NCI-H2227 treated with DMSO at 0.1 percent for 48 hours (cell line): Measurements from ENCODE around the gene ATL2.
A peak's percentile ranks its signal among the peaks of the same experiment; 100 is the strongest.
"Not testable (repeated sequence)": the region's sequence is repeated elsewhere in the genome, so short reads cannot be mapped to it uniquely, and the experiment has no call there.

Experiments
- DNase-seq: peaks from one replicate; lab custom pipeline; 2025; lab: John Stamatoyannopoulos, UW

ATL2 gene

DNA sequence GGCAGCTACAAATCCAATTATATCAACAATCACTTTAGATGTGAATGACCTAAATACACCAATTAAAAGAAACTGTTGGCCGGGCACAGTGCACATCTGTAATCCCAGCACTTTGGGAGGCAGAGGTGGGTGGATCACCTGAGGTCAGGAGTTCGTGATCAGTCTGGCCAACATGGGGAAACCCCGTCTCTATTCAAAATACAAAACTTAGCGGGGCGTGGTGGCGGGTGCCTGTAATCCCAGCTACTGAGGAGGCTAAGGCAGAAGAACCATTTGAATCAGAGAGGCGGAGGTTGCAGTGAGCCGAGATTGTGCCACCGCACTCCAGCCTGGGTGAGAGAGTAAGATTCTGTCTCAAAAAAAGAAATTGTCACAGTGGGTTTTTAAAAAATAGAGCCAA lies 49.5 kb downstream of the ATL2 start:
- no peak for DNase-seq

DNA sequence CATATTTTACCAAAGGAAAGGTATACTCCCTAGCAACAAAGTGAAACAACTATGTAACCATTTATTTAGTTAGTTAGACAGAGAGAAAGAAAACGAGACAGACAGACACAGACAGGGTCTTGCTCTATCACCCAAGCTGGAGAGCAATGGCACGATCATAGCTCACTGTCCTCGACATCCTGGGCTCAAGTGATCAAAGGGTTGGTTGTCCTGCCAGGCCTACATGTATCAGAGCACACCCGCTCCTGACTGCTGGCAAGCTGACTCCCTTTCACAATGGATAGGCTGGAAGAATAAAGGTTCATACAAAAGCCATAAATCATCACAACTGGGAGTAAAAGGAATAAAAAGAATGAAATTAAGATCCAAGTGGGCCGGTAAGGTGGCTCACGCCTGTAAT lies 53.5 kb downstream of the ATL2 start:
- no peak for DNase-seq

DNA sequence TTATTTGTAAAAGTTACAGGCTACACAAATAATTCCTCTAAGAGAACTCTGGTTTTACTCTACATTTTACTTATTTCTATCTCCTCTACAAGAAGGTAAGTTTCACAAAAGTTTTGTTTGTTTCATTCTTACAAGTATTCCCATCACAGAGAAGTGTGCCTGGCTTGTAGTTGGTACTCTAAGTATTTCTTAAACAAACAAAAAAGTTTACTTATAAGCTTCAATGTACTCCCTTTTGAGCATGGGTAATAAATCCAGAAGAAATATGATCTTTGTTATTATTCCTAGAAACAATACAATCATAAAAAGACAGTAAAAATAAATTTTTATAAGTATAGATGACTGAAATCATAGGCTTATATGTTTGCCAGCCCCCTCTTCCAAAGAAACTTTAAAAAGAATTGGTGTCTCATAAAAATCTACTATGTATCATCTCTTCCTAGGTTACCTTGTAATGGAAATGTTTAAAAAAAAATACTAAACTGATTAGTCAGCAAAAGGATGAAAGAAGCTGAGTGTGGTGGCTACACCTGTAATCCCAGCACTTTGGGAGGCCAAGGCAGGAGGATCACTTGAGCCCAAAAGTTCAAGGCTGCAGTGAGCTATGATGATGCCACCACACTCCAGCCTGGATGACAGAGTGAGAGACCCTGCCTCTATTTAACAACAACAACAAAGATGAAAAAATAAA lies 54.7 kb downstream of the ATL2 start:
- no peak for DNase-seq

DNA sequence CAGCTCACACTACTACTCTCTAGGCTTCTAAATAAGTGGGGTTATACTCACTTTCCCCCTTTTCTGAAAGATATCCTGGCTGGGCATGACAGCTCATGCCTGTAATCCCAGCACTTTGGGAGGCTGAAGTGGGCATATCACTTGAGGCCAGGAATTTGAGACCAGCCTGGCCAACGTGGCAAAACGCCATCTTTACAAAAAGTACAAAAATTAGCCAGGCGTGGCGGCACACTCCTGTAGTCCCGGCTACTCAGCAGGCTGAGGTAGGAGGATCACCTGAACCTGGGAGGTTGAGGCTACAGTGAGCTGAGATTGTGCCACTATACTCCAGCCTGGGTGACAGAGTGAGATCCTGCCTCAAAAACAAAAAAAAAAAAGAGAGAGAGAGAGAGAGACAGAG lies 57.8 kb downstream of the ATL2 start:
- DNase-seq = not testable (repeated sequence)

DNA sequence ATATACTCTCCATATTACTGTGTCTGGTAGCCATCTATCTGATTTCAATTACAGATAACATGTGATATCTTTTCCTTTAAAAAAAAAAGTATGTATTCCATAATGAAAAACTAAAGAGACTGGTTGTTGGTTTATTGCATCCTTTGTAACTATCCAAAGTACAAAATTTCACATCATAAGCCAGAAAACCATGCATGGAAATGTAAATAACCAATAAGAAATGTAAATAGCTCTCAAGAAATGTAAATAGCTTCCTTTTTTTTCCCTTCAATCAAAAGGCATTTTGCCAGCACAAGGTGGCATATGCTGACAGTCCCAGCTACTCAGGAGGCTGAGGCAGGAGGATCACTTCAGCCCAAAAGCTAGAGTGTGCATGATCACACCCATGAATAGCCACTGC lies 59.3 kb downstream of the ATL2 start:
- no peak for DNase-seq

DNA sequence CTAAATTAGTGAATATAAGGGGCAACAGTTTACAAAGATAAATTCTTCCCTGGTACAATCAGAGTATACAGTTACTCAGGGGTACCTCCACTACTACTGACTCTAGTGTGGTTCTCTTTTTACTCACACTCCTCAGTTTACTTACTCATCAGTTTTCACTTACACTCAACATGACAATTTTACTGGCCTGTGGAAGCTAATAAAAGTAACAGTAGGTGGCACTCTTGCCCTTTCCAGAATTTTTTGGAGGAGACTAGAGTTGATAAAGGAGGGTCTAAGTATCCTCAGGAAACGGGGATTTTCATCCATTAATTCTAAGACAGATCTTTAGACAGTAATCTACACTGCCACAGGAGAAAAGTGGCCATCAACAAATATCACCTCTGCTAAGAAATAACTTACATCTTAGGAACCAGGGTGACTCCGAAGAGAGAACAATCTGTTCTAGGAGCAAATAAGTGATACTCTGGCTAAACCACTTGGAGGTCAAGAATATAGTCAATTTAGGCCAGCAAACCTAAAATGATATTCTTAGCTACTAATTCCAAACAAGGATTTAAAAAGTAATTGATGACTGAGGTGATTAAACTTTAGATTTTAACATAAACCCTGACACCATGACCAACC lies 61.3 kb downstream of the ATL2 start:
- DNase-seq = peak; percentile 58

DNA sequence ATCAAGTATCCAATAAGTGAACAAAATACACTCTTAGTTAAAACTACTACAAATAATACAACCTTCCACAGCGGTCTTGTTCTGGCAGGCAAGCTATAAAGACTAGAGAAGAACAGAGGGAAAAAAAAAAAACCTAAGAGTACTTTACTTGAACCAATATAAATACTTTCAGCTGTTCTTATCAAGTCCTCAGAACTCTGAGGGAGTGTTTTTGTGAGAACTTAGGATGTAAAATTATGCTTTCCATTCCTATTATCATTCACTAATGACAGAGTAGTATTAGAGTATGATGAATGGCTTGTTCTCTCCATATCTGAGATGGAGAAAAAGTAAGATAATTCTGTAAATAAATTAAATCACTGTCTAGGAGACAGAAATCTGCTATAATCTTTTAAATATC lies 68.3 kb downstream of the ATL2 start:
- no peak for DNase-seq

DNA sequence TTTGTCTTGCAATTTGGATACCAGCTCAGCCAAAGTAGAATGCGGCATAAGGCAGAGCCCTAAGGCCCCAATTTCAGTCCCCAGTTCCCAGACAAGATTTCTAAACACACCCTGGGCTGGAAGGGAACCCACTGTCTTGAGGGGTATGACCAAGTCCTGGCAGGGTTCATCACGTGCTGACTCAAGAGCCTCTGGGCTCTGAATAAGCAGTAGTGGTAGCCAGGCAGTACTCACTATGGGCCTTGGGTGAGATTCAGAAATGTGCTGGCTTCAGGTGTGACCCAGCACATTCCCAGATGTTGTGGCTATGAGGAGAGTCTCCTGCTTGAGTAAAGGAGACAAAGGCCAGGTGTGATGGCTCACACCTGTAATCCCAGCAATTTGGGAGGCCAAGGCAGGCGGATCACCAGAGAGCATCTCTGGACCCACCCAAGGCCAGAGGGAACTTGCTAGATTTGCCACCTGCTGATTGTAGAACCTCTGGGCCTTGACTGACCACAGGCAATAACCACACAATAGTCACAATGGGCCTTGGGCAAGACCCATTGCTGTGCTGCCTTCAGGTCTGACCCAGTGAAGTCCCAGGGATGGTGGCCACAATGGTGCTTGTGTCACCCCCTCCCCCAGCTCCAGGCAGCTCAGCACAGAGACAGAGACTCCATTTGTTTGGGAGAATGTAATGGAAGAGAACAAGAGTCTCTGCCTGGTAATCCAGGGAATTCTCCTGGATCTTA lies 74.9 kb downstream of the ATL2 start:
- DNase-seq = no peak

DNA sequence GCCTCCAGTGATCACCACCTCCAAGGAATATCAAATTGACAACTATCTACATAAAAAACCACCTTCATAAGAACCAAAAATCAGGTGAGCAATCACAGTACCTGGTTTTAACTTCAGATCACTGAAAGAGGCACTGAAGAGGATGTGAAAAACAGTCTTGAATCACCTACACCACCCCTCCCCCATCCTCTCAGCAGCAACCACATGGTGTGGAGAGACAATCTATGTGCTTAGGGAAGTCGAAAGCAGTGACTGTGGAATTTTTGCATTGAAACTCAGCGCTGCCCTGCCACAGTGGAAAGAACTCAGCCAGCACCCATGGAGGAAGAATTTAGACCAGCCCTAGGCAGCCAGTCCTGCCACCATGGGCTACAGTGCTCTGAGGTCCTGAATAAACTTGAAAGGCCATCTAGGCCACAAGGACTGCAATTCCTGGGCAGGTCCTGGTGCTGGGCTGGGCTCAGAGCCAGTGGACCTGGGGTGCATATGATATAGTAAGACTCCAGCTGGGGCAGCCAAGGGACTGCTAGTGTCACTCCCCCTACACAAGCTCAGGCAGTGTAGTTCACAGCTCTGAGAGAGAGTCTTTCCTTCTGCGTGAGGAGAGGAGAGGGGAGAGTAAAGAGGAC lies 75.6 kb downstream of the ATL2 start:
- no peak for DNase-seq

DNA sequence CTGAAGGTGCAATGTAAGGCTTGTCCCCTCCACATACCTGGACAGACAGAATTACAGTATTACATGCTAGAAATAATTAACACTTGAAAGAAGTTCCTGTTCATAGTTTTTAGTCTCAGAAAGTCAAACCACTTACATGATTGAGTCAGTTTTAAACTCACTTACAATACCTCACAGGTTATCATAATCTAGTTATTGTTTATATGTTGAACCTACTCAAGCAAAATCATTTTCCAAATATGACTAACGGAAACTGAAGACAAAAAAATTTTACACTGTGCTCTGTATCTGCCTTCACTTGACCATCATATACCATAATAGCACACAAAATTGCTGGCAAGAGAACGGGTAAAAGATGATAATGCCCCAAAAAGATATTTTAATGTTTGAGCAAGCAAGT lies 78.5 kb downstream of the ATL2 start:
- DNase-seq = no peak

DNA sequence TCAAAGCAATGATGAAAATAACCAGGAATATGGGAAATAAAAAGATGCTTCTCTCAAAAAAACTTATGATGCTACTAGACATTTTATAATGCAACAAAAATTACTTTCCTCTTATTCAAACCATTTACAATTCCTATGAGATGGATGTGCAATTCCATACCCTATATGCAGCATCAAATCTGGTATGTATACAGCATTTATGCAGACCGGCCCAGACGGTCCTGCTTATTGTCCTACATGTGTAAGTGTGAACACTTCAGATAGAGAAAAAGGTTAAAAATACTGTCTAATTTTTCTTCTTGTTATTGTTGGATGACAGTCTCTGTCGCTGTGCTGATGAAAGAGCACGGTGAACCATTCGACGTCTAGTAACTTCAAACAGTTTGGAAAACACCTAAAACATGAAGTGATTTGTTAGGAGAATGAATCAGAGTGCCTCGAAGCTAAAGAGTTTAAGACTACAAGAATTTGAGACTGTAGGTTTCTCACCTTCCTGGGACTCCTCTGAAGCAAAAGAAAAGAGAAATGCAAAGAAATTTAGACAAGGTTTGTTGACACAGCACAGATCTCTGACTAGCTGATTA lies 80.8 kb downstream of the ATL2 start:
- DNase-seq = no peak

DNA sequence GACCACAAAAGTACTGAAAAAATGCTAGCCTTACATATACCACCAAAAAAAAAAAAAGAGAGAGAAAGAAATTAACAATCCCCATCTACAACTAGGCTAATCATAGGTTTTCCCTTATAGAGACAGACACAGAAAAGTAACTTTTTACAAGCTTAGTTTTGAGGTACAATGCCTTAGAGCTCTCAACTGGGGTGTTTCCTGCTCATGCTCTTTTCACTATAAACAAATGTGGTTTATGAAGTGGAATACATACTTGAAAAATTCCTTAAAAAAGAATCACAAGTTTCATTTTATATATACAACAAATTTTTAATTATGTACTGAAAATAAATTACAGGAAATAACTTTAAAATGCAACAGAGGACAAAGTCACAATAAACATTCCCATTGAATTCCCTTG lies 82.5 kb downstream of the ATL2 start:
- no peak for DNase-seq

DNA sequence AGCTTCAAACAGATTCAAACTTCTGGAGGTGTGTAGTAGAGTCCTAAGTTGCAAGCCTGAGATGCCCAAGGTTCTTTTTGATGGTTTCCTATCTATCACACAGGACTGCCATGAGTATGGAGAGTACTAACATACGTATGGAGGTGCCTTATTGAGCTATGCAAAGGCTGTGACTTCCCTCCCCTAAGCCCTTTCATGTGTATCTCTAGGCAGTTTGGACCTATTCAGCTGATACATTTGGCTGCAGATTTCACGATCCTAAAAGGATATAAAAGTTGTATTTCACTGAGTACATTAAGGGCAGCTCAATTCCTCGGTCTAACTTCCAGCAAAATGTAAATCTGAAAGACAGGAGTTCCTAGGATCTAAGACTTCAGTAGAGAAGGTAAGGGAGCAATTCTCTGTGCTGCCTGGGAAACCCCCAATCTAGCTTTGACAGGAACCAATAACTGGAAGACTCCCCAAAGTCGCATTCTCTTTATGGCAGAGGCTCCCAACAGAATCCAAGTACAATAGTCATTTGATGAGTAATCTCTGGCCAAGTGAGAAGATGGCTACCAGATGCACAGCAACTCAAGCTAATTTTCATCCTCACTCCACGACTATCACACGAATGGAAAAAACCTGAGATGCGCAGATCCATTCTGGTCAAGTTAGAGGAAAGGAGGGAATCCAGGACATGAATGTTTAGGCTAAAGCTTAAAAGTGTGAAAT lies 83.8 kb downstream of the ATL2 start:
- DNase-seq = no peak

DNA sequence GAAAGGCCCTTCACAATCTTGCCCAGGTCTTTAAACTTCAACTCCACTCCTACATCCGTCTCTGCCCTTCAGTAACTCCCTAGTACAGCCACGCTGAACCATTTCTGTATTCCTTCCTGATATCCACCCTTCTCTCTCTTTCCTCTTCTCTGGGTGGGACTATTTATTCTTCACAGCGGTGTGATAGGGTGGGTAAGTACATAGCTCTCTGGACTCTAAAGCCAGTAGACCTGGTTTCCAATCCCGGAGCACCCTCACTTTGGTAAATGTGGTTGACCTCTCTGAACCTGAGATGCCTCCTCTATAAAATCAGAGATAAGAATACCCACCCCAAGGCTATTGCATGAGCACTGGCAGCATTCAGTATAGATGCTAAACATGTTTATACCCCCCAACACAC lies 86.7 kb downstream of the ATL2 start:
- no peak for DNase-seq

DNA sequence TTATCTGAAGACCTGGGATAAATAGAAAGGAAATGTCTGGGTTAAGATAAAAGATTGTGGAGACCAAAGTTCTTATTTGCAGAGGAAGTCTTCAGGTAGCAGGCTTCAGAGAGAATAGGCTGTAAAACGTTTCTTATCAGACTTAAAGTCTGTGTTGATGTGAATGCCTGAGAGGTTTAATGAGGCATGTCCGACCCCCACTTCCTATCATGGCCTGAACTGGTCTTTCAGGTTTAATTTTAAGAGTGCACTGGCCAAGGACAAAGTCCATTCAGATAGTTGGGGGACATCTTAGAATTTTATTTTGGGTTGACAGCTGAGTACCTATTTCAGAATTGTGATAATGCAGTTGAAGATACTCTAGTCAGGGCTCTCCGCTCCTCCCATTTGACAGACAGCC lies 92.1 kb downstream of the ATL2 start:
- no peak for DNase-seq

DNA sequence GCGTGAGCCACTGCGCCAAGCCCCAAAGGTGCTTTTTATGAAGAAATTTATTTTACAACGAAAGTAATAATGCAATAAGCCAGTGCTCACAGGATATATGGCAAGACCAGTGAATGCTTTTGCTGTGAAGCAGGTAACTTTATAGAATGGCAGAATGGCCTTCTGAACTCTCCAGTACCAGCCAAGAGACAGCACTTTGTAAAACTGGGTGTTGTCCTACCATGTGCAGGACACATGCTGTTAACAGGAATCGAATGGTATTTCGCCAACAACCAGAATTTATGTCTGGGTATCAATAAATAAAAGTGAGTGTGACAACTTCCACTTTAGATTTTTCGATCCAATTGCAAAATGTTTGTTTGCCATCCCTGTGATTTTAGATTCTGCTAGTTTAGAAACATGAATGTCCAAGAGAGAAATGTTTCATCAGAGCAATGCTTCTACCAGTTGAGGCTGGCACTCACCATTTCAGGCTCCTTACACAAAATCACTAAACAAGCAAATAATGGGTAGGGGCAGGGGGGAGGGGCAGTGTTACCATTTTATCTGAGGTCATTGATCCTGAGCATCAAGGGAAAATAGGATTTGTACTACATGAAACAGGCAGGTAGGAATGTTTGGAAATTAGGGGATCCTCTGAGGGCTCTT lies 95.9 kb downstream of the ATL2 start:
- DNase-seq = no peak

DNA sequence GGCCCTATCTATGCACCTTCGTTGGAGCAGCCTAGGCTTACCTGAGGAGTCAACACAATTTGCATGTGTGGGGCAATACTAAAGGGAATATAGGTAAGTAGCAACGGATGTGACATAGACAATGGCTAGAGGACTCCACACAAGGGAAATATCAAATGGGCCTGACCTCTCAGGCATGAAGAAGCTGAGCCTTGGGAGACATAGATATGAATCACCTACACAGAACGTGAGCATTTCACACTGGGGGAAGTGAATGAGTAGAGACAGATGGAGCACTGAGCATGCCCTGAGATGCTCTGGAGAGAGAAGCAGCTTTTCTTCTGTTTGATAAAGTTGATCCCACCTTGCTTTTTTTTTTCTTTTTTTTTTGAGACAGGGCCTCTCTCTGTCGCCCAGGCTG lies 97.9 kb downstream of the ATL2 start:
- DNase-seq = no peak

DNA sequence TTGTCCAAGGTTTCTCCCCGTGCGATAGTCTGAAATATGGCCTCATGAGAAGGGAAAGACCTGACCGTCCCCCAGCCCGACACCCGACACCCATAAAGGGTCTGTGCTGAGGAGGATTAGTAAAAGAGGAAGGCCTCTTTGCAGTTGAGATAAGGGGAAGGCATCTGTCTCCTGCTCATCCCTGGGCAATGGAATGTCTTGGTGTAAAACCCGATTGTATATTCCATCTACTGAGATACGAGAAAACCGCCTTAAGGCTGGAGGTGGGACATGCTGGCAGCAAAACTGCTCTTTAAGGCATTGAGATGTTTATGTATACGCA lies 99.0 kb downstream of the ATL2 start:
- DNase-seq = not testable (repeated sequence)

DNA sequence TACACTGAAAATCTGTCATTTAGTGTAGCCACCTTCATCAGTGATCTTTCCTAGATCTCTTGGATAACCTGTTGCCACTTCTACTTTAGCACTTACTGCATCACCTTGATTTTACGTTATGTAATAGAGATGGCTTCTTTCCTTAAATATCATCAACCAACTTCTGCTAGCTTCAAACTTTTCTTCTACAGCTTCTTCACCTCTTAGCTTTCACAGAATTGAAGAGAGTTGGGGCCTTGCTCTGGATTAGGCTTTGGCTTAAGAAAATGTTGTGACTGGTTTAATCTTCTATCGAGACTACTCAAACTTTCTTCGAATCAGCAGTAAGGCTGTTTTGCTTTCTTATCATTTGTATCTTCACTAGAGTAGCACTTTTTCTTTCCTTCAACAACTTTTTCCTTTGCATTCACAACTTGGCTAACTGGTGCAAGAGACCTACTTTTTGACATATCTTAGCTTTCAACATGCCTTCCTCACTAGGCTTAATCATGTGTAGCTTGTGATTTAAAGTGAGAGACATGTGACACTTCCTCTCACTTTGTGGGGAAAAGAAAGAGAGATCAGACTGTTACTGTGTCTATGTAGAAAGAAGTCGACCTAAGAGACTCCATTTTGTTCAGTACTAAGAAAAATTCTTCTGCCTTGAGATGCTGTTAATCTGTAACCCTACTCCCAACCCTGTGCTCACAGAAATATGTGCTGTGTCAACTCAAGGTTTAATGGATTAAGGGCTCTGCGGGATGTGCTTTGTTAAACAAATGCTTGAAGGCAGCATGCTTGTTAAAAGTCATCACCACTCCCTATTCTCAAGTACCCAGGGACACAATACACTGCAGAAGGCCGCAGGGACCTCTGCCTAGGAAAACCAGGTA lies 99.6 kb downstream of the ATL2 start:
- no peak for DNase-seq
